Measurements from ENCODE around the gene CNPY2.
"Not testable (repeated sequence)": the region's sequence is repeated elsewhere in the genome, so short reads cannot be mapped to it uniquely, and the experiment has no call there.

The CNPY2 gene

DNA sequence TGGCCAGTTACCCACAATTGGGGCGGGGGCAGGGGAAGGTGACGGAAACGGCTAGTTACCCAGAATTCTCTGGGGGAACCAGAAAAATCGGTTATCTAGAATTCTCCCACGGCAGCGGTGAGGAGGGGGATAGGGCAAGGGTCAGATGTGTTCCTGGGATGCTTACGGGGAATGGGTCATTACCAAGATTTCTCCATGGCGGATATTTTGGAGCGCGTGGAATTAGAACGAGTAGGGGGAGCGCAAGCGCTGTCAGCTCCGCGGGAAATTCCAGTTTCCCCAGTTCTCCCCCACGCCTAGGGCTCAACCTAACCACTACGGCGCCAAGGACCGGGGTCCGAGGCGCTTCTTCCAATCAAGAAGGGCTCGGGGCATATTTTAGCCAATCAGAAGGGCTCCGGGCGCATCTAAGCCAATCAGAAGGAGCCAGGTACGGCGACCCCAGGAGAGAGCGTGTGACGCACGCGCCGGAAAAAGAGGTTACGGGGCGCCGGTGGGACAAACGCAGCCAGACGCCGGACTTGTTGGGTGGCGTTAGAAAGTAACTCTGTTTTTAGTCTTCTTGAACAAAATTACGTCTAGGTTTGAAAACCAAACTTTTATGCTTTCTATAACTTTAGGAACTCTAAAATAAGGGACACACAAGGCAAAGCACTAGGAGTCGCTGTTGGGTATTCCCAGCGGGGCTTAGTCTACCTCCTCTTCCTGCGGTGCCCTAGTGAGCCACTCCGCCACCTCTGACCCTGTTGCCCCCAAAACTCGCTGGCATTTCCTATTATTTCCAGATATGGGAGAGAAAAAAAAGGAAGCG is 18.1 kb upstream of the CNPY2 start, which contains the start of gene PAN2:
TSS of gene PAN2 (minus strand) at position 322 of the 811 bp plus-strand sequence. CDS start 906 bp downstream, outside the sequence.
- peak; percentile 97 for DNase-seq (ENCODE audit: low spot score)

DNA sequence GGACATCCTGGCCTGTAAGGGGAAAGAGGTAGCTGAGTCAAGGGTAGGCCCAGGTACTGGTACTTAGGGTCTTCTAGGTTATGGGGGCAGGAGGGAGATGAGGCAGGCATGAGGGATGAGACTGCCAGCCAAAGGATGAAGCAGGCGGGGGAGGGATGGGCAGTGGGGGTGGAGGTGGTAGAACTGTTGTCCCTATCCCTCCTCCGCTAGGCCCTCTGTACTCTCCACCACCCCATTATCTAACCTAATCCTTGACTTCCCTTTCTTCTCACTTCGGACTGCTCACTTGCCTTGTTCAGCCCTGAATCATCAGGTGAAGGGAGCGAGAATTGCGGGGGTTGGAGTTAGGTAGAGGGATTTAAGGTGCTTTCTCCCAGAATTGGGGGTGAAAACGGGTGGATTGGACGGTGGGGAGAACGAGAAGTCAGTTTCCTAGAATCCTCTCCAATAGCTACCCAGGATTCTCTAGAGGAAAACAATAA is 17.4 kb upstream of the CNPY2 start:
- no peak for DNase-seq (ENCODE audit: low spot score)

DNA sequence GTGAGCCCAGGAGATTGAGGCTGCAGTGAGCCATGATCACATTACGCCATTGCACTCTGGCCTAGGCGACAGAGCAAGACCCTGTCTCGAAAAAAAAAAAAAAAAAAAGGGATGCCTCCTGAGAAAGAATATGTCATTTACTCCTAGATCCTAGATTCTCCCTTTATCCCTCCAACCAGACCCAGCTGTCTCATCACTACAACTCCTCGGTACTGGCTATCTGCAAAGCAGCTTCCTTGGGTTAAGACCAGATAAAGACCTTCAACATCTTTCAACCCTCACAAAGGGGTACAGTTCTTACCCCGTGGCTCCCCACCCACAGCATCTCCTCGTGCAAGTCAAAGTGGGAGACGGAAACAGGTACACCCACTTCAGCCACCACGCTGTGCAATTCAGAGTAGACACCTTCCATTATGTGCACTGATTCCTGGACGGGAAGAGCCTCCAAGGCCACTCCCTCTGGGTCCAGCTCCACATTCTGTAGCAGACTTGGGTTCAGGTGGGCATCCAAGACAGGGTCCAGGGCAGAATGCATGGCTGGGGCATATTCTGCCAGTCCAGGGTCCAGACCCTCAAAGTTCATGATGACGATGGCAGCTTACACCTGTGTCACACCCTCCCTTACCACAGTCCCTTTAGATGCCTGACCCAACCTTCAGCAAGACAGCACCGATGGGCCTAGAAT is 16.9 kb upstream of the CNPY2 start:
- no peak for DNase-seq (ENCODE audit: low spot score)

DNA sequence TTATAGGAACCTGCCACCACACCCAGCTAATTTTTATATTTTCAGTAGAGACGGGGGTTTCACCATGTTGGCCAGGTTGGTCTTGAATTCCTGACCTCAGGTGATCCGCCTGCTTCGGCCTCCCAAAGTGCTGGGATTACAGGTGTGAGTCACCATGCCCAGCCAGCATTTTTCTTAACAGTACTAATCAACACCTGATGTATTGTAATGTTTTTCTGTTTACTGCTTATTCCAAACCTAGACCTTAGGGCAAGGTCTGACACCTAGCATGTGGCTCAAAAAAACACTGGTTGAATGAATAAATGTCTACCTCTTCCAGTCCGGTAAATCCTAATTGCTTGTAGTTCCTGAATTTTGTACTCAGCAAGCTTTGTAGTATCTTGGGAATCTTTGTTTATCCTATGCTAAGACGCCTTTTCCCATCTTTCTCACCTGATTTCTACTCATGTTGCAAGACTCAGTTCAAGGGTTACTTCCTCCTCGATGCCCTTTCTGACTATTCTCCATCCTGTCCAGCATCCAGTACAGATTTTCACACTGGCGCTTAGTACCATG is 15.2 kb upstream of the CNPY2 start:
- DNase-seq (ENCODE audit: low spot score), result no peak

DNA sequence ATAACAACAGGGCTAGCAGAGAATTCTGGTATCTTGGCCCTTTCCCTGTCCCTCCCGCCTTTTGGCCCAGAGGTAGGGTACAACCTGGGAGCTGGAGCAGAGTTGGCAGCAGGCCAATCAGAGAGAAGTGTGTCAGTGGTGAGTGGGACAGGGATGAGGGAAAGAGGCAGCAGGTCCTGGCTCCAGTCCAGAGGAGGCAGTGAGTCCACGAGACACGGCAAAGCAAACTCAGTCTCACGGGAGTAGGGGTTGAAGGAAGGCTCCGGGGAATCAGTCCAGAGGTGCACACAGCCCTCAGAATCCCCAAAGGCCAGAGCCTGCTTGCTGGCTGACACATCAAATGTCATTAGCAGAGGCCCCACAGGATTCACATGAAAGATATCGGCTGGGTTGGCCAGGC is 10.7 kb upstream of the CNPY2 start:
- no peak for DNase-seq (ENCODE audit: low spot score)

DNA sequence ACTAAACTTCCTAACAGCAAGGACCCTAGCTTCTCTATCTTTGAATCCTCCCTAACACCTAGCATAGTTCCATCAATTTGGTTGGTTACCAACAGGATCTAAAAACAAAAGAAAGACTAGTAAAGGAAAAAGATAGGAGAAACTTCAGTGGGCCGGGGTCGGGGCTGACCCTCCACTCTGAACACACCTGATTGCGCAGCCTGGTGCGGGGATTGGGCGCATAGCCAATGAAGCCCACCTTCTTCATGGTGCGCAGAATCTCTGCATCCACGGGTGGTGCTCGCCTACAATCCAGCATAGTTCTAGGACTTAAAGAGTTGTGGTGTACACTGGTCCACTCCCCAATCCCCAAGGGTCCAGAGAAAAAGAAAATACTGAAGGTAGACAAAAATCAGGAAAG is 10.3 kb upstream of the CNPY2 start:
- no peak for DNase-seq (ENCODE audit: low spot score)

- no peak for DNase-seq (ENCODE audit: low spot score)
Observed at GRCh38 chr12:56324206-56324605, 8.4 kb upstream of the CNPY2 start.

- DNase-seq (ENCODE audit: low spot score), result not testable (repeated sequence)
Observed at GRCh38 chr12:56321610-56322009, 5.8 kb upstream of the CNPY2 start.

- DNase-seq (ENCODE audit: low spot score), result no peak
Observed at GRCh38 chr12:56321027-56321426, 5.2 kb upstream of the CNPY2 start.

GRCh38 chr12:56317675-56318074 is 1.9 kb upstream of the CNPY2 start:
- DNase-seq (ENCODE audit: low spot score), result no peak

GRCh38 chr12:56315249-56315621 is 553 bp downstream of the CNPY2 start:
- peak; percentile 72 for DNase-seq (ENCODE audit: low spot score)

DNA sequence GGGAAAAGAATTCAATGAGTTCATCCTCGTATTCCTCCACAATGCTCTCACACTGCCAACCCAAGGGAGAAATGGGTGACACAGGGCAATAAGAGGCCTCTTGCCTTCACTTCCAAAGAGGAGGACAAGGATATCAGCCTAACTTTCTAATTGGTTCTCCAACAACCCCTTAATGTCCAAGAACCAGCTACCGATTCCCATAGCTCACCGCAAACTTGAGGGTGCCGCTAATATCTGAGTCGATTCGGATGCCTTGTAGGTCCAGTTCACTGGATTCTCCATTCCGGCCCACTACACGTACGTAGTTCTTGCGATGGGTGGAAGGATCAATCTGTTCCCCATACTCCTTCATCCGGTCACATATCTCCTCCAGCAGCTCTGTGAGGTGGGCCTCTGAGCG is 4.8 kb downstream of the CNPY2 start:
- no peak for DNase-seq (ENCODE audit: low spot score)

DNA sequence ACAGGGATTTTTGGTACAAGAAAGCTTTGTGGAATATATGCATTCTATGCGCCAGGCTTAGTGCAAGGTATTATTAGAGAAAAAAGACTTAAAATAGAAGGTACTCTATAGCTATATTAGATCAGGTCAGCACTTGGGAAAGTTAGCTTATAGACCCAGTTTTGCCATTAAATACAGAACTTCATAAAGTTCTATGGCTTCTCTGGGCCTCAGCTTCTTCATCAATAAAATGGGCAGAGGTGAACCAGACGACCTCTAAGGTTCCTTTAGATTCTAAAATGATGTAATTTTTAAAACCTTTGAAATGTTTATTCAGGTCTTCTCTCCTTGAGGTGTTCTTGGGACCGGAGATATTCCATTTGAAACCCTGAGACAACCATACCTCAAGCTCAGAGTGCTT is 7.1 kb downstream of the CNPY2 start:
- no peak for DNase-seq (ENCODE audit: low spot score)

DNA sequence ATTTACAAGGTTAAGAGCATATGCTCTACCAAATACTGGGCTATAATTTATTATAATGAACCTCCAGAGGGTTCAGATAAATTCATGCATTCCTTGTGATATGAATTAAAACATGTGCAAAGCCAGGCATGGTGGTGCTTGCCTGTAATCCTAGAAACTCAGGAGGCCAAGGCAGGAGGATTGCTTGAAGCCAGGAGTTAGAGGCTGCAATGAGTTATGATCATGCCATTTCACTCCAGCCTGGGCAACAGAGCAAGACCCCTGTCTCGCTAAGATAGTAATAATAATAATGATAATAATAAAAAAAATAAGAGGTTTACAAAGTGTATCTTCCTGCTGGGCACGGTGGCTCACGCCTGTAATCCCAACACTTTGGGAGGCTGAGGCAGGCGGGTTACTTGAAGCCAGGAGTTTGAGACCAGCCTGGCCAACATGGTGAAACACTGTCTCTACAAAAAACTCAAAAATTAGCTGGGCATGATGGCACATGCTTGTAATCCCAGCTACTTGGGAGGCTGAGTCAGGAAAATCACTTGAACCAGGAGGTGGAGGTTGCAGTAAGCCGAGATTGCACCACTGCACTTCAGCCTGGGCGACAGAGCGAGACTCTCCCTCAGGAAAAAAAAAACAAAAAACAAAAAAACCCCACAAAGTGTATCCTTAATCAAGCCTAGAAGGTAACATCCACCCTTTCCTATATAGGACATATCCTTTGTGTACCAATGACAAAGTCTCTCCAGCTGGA is 8.4 kb downstream of the CNPY2 start:
- no peak for DNase-seq (ENCODE audit: low spot score)

DNA sequence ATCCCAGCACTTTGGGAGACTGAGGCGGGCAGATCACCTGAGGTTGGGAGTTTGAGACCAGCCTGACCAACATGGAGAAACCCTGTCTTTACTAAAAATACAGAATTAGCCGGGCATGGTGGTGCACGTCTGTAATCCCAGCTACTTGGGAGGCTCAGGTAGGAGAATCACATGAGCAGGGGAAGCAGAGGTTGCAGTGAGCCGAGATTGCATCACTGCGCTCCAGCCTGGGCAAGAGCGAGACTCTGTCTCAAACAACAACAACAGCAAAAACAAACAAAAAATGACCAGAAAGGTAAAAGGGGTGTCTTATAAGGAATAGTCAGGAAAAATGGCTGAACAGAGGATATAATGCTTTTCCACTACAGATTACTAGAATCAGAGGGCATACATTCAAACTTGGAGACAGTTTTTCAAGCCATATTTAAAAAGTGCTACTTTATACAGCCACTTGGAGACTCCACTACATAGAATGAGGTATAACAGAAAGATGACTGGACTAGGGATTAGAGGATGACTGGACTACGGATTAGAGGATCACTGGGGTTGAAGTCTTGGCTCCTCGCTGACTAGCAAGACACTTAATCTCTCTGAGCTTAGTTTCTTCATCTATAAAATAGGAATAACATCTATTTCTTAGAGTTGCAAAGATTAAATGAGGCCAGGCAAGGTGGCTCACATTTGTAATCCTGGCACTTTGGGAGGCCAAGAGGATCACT is 10.8 kb downstream of the CNPY2 start:
- no peak for DNase-seq (ENCODE audit: low spot score)

DNA sequence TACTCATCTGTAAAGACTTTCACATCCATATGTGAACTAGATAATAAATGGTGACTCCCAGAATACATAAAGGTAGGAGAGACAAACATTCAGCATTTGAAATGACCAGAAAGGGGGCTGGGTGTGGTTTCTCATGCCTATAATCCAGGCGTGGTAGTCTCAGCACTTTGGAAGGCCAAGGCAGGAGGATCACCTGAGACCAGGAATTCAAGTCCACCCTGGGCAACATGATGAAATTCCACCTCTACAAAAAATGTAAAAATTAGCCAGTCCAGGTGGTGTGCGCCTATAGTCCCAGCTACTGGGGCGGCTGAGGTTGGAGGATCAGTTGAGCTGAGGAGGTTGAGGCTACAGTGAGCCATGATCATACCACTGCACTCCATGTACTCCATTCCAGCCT is 11.5 kb downstream of the CNPY2 start:
- DNase-seq (ENCODE audit: low spot score), result no peak

DNA sequence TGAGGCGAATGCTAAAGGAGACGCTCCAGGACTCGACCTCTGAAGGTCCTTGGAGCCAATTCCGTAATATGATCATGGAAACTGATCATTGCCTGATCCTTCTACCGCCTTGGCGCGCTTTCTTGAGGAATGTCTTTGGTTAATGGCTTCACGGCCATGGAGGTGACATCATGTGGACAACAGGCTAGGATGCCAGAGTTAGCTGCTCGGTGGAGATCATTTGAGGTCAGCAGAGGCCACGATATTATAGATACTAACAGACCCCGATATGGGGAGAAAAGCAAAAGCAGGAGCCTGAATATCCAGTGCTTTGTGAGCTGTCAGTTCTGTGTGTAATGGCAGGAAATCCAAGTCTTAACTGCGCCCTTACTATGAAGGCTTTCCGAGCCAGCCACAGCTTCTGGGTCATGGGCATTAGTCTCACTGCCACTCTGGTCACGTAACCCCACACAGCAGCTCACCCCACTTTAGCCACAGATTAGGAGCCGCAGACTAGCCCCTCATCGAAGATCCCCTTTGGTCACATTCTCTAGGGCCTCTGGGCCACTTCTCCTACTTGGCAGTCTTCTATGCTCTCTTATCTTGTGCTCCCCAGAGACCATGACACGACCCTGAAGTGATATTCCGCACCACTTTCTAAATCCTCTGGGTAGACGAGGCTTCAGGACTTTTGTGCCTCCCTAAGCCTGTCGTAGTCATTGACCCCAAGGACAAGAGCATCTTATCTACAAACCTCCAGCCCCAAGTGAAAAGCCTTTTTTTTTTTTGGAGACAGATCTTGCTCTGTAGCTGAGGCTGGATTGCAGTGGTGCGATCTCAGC is 14.9 kb downstream of the CNPY2 start:
- DNase-seq (ENCODE audit: low spot score), result no peak

DNA sequence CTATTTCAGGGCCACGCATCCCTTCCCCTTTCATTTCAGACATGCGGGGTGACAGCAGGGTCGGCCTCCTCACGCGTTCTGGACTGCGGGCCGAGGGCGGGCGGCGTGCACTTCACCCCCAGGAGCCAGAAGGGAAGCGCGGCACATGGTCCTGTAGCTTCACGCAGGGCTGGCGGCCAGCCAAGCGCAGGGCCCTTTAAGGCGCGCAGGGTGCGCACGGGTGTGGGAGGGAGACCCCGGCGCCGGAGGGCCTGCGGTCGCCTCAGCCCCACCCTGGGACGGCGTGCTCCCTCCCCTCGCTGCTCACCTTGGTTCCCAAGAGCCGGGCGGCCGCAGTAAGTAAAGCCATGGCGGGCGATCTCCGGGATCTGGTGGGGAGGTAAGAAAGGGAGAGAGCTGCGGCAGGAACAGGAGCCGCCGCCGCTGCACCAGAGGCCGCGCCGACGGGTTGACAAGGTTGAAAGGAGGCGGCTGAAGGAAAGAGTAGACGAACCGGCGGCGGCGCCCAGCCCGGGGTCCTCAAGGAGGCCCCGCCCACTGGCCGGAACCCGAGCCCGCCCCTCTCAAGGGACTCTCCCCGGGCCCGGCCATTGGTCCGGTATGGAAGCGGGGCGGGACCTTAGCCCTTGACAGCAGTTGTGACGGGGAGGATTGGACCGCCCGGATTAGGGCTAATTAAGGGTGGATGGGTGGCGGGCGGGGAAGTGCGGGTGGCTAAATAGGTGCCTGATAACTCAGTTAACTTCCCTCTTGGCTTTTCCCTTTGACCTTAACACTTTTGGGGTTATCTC is 15.7 kb downstream of the CNPY2 start, which contains the start of gene CS:
TSS of gene CS (minus strand) at position 478 of the 791 bp plus-strand sequence. CDS start at position 349, 129 bp downstream.
- peak; percentile 100 for DNase-seq (ENCODE audit: low spot score)

- DNase-seq (ENCODE audit: low spot score), result peak; percentile 50
Observed at GRCh38 chr12:56299308-56299852, 16.4 kb downstream of the CNPY2 start.

- no peak for DNase-seq (ENCODE audit: low spot score)
Observed at GRCh38 chr12:56298828-56299227, 17.0 kb downstream of the CNPY2 start.

Measured in ecto neural progenitor cell (in vitro differentiated cells).